K562 (cell line): ENCODE measurements around the gene RYR1. TPM values are rescaled to one million over a fixed set of nuclear protein-coding genes. Genes with fewer than 3 reads are reported as not detected.
A peak's percentile ranks its signal among the peaks of the same experiment; 100 is the strongest.

Experiments used
- ATAC-seq: fragments of 200-7000 bp; cut with Tn5 transposase; 3 replicates; pipeline ENCODE4 v1.9.1; 2020; ENCODE audit warnings: moderate library complexity
- BruUV-seq: library from RNA; stranded (reverse); fragments of 400-500 nt; replicated peaks from 2 replicates; lab custom pipeline; 2021; lab: Mats Ljungman, UMichigan
- CTCF ChIA-PET: fragments of 300-600 bp; formaldehyde crosslinking; extraction: SDS; loops from one replicate; lab custom pipeline; 2021; ENCODE audit warnings: low intra/inter-chr PET ratio; lab: Yijun Ruan, JAX
- POLR2A ChIA-PET: fragments of 300-600, 350-650 bp; sonication (Branson Sonifier 250); formaldehyde crosslinking; extraction: SDS; loops from one replicate; lab custom pipeline; 2021; ENCODE audit warnings: antibody characterized with exemption, inconsistent platforms; lab: Yijun Ruan, JAX
- DNase-seq, 4 experiments: peaks; one replicate each; pipeline versions ENCODE4 v3.0.0 to v3.0.0-alpha.2; 2011 to 2018; ENCODE audit warnings: low spot score in 3 of 4, mixed read lengths in 3 of 4; ENCODE audit errors: extremely low read depth in 1 of 4
- FAIRE-seq: peaks from 2 replicates; lab custom pipeline; 2011; peaks lifted over from hg19 to GRCh38; lab: Jason Lieb, UNC
- H2AFZ ChIP-seq: 2 replicates; pipeline ENCODE4 v1.6.0; 2011; ENCODE audit warnings: low read depth, low read length, control low read depth, inconsistent platforms
- H3K27ac ChIP-seq: fragments of 200-600 bp; 3 replicates; pipeline ENCODE4 v1.8.0; 2011; ENCODE audit warnings: low read depth, mild to moderate bottlenecking, control low read depth, inconsistent platforms, low read length, moderate library complexity, mixed read lengths; ENCODE audit errors: extremely low read depth
- H3K27me3 ChIP-seq, 2 experiments: fragments of 300-600 bp in 1 of 2; 2 replicates in 1 of 2; 3 replicates in 1 of 2; pipeline versions ENCODE4 v1.6.0 to v1.8.0; 2011; ENCODE audit warnings: inconsistent platforms in 2 of 2, low read length in 2 of 2, mild to moderate bottlenecking in 1 of 2, mixed read lengths in 1 of 2, moderate library complexity in 1 of 2; ENCODE audit not compliant: control insufficient read depth in 2 of 2, insufficient read depth in 2 of 2
- H3K36me3 ChIP-seq: fragments of 300-600 bp; 3 replicates; pipeline ENCODE4 v1.8.0; 2011; ENCODE audit warnings: mild to moderate bottlenecking, low read length, inconsistent platforms; ENCODE audit not compliant: control insufficient read depth, insufficient read depth
- H3K4me1 ChIP-seq, 2 experiments: fragments of 200-600 bp in 1 of 2; replicated peaks in 1 of 2; 2 replicates in 1 of 2; 3 replicates in 1 of 2; pipeline versions ENCODE4 v1.5.1 to v1.8.0; 2011; ENCODE audit warnings: inconsistent platforms in 2 of 2, low read length in 2 of 2, mild to moderate bottlenecking in 1 of 2, mixed read lengths in 1 of 2, moderate library complexity in 1 of 2; ENCODE audit not compliant: control insufficient read depth in 2 of 2, insufficient read depth in 2 of 2
- H3K4me2 ChIP-seq: 2 replicates; pipeline ENCODE4 v1.6.1; 2011; ENCODE audit warnings: low read length, control low read depth, inconsistent platforms, mixed read lengths; ENCODE audit not compliant: insufficient read depth
- H3K4me3 ChIP-seq: fragments of 200-600 bp; sonication (generic), shearing (Covaris generic); 2 replicates; pipeline ENCODE4 v1.5.1; 2016; ENCODE audit warnings: control low read depth, inconsistent platforms
- H3K79me2 ChIP-seq: fragments of 200-600 bp; 3 replicates; pipeline ENCODE4 v1.8.0; 2011; ENCODE audit warnings: low read length, inconsistent platforms; ENCODE audit not compliant: control insufficient read depth, insufficient read depth
- H3K9ac ChIP-seq, 2 experiments: 2 replicates each; pipeline versions ENCODE4 v1.6.0 to v1.6.1; 2011; ENCODE audit warnings: low read depth in 2 of 2, low read length in 2 of 2, control low read depth in 1 of 2, inconsistent platforms in 1 of 2, mild to moderate bottlenecking in 1 of 2, mixed read lengths in 1 of 2; ENCODE audit not compliant: insufficient read depth in 1 of 2
- H3K9me1 ChIP-seq: one replicate; pipeline ENCODE4 v1.6.0; 2011; ENCODE audit warnings: inconsistent platforms, mild to moderate bottlenecking, low read length, moderate library complexity; ENCODE audit not compliant: control insufficient read depth, insufficient read depth
- H3K9me3 ChIP-seq: replicated peaks from 2 replicates; pipeline ENCODE4 v1.5.1; 2011; ENCODE audit warnings: low read depth, low read length, inconsistent platforms; ENCODE audit not compliant: control insufficient read depth, insufficient read depth
- H4K20me1 ChIP-seq: replicated peaks from 2 replicates; pipeline ENCODE4 v1.6.1; 2011; ENCODE audit warnings: low read length, inconsistent platforms, mixed read lengths; ENCODE audit not compliant: control insufficient read depth, insufficient read depth
- CSDE1 ChIP-seq, 2 experiments: fragments of 450-650 bp; IDR thresholded peaks; 2 replicates each; pipeline ENCODE4 v1.6.1; 2016; ENCODE audit warnings: mild to moderate bottlenecking in 1 of 2
- DPF2 ChIP-seq: fragments of 450-650 bp; IDR thresholded peaks from 2 replicates; pipeline ENCODE4 v1.6.1; 2016
- FOXP1 ChIP-seq: sonication (generic); formaldehyde crosslinking; IDR thresholded peaks from 2 replicates; pipeline ENCODE4 v1.8.0; 2022; ENCODE audit warnings: mild to moderate bottlenecking, missing genetic modification reagents
- MAFG ChIP-seq: fragments of 450-650 bp; conservative IDR thresholded peaks from 2 replicates; pipeline ENCODE4 v1.6.1; 2016; ENCODE audit warnings: missing genetic modification characterization, missing compliant biosample characterization
- MEIS2 ChIP-seq: fragments of 450-650 bp; IDR thresholded peaks from 2 replicates; pipeline ENCODE4 v1.6.1; 2014; ENCODE audit warnings: mild to moderate bottlenecking; ENCODE audit not compliant: partially characterized antibody
- MXI1 ChIP-seq: IDR thresholded peaks from 2 replicates; pipeline ENCODE4 v1.6.1; 2011; ENCODE audit warnings: low read depth, mild to moderate bottlenecking, improper control_type of control experiment, low read length
- NFRKB ChIP-seq: fragments of 450-650 bp; IDR thresholded peaks from 2 replicates; pipeline ENCODE4 v1.6.1; 2016; ENCODE audit warnings: low read depth
- PPARD ChIP-seq: fragments of 250-450 bp; sonication (Bioruptor Pico); IDR thresholded peaks from 2 replicates; pipeline ENCODE4 v1.8.0; 2022; ENCODE audit warnings: inconsistent platforms, mild to moderate bottlenecking, moderate library complexity
- PRMT5 ChIP-seq: sonication (generic); formaldehyde crosslinking; IDR thresholded peaks from 2 replicates; pipeline ENCODE4 v1.5.0; 2020; ENCODE audit warnings: missing genetic modification reagents
- TCFL5 ChIP-seq: fragments of 250-450 bp; sonication (Bioruptor Pico); conservative IDR thresholded peaks from 2 replicates; pipeline ENCODE4 v1.6.1; 2021; ENCODE audit warnings: mild to moderate bottlenecking, moderate library complexity, matching md5 sums
- THRAP3 ChIP-seq: fragments of 450-650 bp; IDR thresholded peaks from 2 replicates; pipeline ENCODE4 v1.6.1; 2016; ENCODE audit warnings: mild to moderate bottlenecking, inconsistent platforms, borderline replicate concordance
- ZBTB7A ChIP-seq: IDR thresholded peaks from 2 replicates; pipeline ENCODE4 v1.6.1; 2011; ENCODE audit warnings: low read depth, mild to moderate bottlenecking, low read length, moderate library complexity, borderline replicate concordance; ENCODE audit not compliant: control insufficient read depth
- ZKSCAN1 ChIP-seq: fragments of 150-350 bp; IDR thresholded peaks from 2 replicates; pipeline ENCODE4 v1.6.1; 2016; ENCODE audit warnings: low read depth, low read length
- ZNF408 ChIP-seq: fragments of 250-450 bp; sonication (Bioruptor Pico); IDR thresholded peaks from 2 replicates; pipeline ENCODE4 v1.4.0; 2020; ENCODE audit warnings: low read depth, mild to moderate bottlenecking, moderate library complexity
- ZNF644 ChIP-seq: fragments of 200-800 bp; sonication (Bioruptor generic); IDR thresholded peaks from 2 replicates; pipeline ENCODE4 v1.6.1; 2016; ENCODE audit warnings: low read depth, missing genetic modification characterization, missing compliant biosample characterization
- ZNF707 ChIP-seq: fragments of 250-450 bp; sonication (Bioruptor Pico); conservative IDR thresholded peaks from 2 replicates; pipeline ENCODE4 v1.8.0; 2022; ENCODE audit warnings: inconsistent platforms, mild to moderate bottlenecking, moderate library complexity
- WGBS: fragments of 100-300 bp; shearing (Covaris generic); methylation state at CpG from one replicate; pipeline ENCODE4 v1.1.6; 2016; ENCODE audit warnings: low coverage, mixed read lengths; ENCODE audit not compliant: insufficient coverage; ENCODE audit errors: missing lambda C conversion rate; 5-methylcytosine and 5-hydroxymethylcytosine counted together
- in situ Hi-C: fragments of 300-500 bp; cut with MboI; formaldehyde crosslinking; loops from 4 replicates; pipeline ENCODE4 v1.15.0; 2018; ENCODE audit warnings: inconsistent platforms, mixed read lengths
- intact Hi-C: fragments of 100-400 bp; cut with micrococcal nuclease; formaldehyde crosslinking; loops from 2 replicates; pipeline ENCODE4 v1.14.2; 2022
- polyA plus RNA-seq, 8 experiments: library from polyadenylated mRNA; depleted of rRNA in 4 of 8; stranded (reverse) in 5 of 8; unstranded in 3 of 8; fragments of >200 nt; fragmentation: Nextera tagmentation in 2 of 8; fragmentation: Illumina TruSeq in 1 of 8; extraction: Ambion mirVana in 2 of 8; extraction: Trizol in 1 of 8; gene quantifications; 2 replicates each; pipeline versions ENCODE4 v1.2.1 to v1.2.3, GENCODE V29; 2011 to 2014; ENCODE audit warnings: inconsistent platforms in 1 of 8, missing spikeins in 1 of 8
- total RNA-seq, 7 experiments: library from RNA; depleted of rRNA in 6 of 7; stranded (reverse); fragments of >200 nt in 6 of 7; fragmentation: Illumina TruSeq in 2 of 7; extraction: Trizol in 2 of 7; gene quantifications; 2 replicates each; pipeline versions ENCODE4 v1.2.1 to v1.2.3, GENCODE V29; 2011 to 2021; ENCODE audit warnings: low replicate concordance in 1 of 7
- TF ChIP-seq, protein P1 (sequence below): fragments of 450-650 bp; IDR thresholded peaks from 2 replicates; pipeline ENCODE4 v1.6.1; 2016
- TF ChIP-seq, protein P2 (sequence below): IDR thresholded peaks from 2 replicates; pipeline ENCODE4 v1.6.1; 2011; ENCODE audit not compliant: insufficient read length; ENCODE audit errors: extremely low read depth
- TF ChIP-seq, protein P3 (sequence below): fragments of 450-650 bp; IDR thresholded peaks from 2 replicates; pipeline ENCODE4 v1.6.1; 2016; ENCODE audit warnings: borderline replicate concordance

The RYR1 gene
- total and polyA plus RNA-seq, 9 of the 15 experiments (the other 6 are each of a cell fraction or from before 2014, with no cell fraction given) = 0.11 to 7.4 (median 3.7) TPM

DNA sequence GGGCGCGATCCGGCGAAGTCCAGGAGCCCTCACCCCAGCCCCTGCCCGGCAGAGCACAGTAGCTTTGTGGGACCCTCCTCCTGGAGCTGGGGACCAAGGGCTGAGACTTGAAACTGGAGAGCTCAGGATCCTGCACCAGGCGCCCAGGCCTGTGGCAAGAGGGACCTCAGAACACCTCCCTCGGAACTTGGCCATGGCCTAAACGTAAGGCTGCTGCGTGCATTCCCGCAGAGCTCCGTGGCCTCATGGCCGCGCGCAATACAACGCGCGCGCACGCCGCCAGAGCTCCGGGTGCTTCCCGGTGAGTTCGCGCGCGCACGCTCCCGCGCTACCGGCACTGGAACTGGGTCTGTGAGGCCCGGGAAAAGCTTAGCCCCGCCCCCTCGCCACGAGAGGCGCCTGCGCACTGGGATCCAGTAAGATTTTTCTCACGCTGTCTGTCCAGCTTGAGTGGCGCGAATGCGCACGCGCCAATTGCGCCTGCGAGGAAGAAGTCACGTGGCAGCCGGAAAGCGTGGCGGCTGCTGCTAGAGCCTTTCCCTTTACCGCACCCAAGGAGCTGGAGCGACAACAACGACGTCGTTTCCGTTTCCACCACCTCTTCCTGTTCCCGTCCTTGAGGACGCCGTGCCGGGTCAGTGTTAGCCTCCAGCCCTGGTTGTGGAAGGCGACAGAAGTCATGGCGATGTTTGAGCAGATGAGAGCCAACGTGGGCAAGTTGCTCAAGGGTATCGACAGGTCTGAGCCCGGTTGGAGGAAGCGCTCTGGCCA, 185.3 kb downstream of the RYR1 start, which contains the start of gene EIF3K:
TSS of gene EIF3K (plus strand) at position 599 of the 771 bp plus-strand sequence. CDS start at position 680, 81 bp downstream.
- Histone ChIP-seq H3K27me3 (no peaks in the 10 kb centered on the region), H3K27ac (peak within 1 kb of the TSS; percentile 94), H3K4me1 (peaks cover 13 to 29% of the 10 kb centered on the region in 2 experiments; a peak in 4 of 5 replicates), H3K4me2 (peak within 1 kb of the TSS; percentile 99), H3K9ac (peak within 1 kb of the TSS; percentile 98 to 99), H3K4me3 (peak within 1 kb of the TSS; percentile 93), H3K36me3 (peaks cover 39% of the 10 kb centered on the region), H3K79me2 (peaks cover 34% of the 10 kb centered on the region), H3K9me1 (no peaks in the 10 kb centered on the region), H2AFZ (peak within 1 kb of the TSS; percentile 93), H4K20me1 (0 out of 2 replicates have a peak, but pooled peaks cover 4% of the 10 kb centered on the region), H3K9me3 (no peaks in the 10 kb centered on the region)
- ChIA-PET CTCF (no interaction called here), POLR2A (interaction anchor here (0.6 to 1.6 kb wide), 11 partner anchors 9 to 477 kb away, joined by 3 to 13 read pairs (median 4); partner anchors contain the start of gene ACTN4)
- DNase-seq (peak; percentile 98 to 99 (median 98)), FAIRE-seq (peak; percentile 99), ATAC-seq (peak; percentile 92)
- BruUV-seq = no TSS peak
- WGBS = 5% methylated on average over 61 of the region's 64 CpGs
- intact Hi-C loops = loop anchor here (2.0 to 5.0 kb wide), 2 partner anchors 61 to 74 kb away; no protein-coding TSS in a partner anchor
- in situ Hi-C loops = loop anchor here (10.0 kb wide), 1 partner anchor 384 kb away; no protein-coding TSS in a partner anchor
- no peak for TF ChIP-seq TCFL5 (CRISPR knock-in tag)
- peak; percentile 96 for TF ChIP-seq MEIS2
- TF ChIP-seq THRAP3 = no peak
- TF ChIP-seq PRMT5 (CRISPR knock-in tag) = no peak
- no peak for TF ChIP-seq FOXP1 (CRISPR knock-in tag)
- TF ChIP-seq, protein P1, sequence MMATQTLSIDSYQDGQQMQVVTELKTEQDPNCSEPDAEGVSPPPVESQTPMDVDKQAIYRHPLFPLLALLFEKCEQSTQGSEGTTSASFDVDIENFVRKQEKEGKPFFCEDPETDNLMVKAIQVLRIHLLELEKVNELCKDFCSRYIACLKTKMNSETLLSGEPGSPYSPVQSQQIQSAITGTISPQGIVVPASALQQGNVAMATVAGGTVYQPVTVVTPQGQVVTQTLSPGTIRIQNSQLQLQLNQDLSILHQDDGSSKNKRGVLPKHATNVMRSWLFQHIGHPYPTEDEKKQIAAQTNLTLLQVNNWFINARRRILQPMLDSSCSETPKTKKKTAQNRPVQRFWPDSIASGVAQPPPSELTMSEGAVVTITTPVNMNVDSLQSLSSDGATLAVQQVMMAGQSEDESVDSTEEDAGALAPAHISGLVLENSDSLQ = peak; percentile 85
- no peak; the same call in 1 of the 2 replicates for TF ChIP-seq NFRKB
- TF ChIP-seq ZBTB7A = 0 out of 2 replicates have a peak, but pooled peaks have one; percentile 24
- no peak for TF ChIP-seq MAFG (tag)
- no peak for TF ChIP-seq PPARD (CRISPR knock-in tag)
- no peak for TF ChIP-seq DPF2
- TF ChIP-seq, protein P2, sequence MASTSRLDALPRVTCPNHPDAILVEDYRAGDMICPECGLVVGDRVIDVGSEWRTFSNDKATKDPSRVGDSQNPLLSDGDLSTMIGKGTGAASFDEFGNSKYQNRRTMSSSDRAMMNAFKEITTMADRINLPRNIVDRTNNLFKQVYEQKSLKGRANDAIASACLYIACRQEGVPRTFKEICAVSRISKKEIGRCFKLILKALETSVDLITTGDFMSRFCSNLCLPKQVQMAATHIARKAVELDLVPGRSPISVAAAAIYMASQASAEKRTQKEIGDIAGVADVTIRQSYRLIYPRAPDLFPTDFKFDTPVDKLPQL = no peak
- TF ChIP-seq CSDE1 (IDR thresholded peaks at IDR 0.05) = no peak
- no peak for TF ChIP-seq ZNF408 (CRISPR knock-in tag)
- TF ChIP-seq, protein P3, sequence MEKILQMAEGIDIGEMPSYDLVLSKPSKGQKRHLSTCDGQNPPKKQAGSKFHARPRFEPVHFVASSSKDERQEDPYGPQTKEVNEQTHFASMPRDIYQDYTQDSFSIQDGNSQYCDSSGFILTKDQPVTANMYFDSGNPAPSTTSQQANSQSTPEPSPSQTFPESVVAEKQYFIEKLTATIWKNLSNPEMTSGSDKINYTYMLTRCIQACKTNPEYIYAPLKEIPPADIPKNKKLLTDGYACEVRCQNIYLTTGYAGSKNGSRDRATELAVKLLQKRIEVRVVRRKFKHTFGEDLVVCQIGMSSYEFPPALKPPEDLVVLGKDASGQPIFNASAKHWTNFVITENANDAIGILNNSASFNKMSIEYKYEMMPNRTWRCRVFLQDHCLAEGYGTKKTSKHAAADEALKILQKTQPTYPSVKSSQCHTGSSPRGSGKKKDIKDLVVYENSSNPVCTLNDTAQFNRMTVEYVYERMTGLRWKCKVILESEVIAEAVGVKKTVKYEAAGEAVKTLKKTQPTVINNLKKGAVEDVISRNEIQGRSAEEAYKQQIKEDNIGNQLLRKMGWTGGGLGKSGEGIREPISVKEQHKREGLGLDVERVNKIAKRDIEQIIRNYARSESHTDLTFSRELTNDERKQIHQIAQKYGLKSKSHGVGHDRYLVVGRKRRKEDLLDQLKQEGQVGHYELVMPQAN = peak; percentile 98
- TF ChIP-seq ZKSCAN1 = peak; percentile 30; the same call in 1 of the 2 replicates
- TF ChIP-seq ZNF707 (CRISPR knock-in tag) = no peak
- peak; percentile 96 for TF ChIP-seq MXI1
- TF ChIP-seq ZNF644 (tag) = peak; percentile 63; the same call in 1 of the 2 replicates
